Nasal cavity respiratory epithelium epithelial cell of viscerocranial mucosa (primary cell): ENCODE data around the gene CD1E. TPM values are rescaled to one million over a fixed set of nuclear protein-coding genes. Genes with fewer than 3 reads are reported as not detected.

ENCODE experiments used
- total RNA-seq: library from RNA; depleted of rRNA; stranded (reverse); fragments of >200 nt; gene quantifications from 2 replicates; pipeline ENCODE4 v1.2.3, GENCODE V29; 2014

The CD1E gene
- total RNA-seq: not detected in 2 replicates

DNA sequence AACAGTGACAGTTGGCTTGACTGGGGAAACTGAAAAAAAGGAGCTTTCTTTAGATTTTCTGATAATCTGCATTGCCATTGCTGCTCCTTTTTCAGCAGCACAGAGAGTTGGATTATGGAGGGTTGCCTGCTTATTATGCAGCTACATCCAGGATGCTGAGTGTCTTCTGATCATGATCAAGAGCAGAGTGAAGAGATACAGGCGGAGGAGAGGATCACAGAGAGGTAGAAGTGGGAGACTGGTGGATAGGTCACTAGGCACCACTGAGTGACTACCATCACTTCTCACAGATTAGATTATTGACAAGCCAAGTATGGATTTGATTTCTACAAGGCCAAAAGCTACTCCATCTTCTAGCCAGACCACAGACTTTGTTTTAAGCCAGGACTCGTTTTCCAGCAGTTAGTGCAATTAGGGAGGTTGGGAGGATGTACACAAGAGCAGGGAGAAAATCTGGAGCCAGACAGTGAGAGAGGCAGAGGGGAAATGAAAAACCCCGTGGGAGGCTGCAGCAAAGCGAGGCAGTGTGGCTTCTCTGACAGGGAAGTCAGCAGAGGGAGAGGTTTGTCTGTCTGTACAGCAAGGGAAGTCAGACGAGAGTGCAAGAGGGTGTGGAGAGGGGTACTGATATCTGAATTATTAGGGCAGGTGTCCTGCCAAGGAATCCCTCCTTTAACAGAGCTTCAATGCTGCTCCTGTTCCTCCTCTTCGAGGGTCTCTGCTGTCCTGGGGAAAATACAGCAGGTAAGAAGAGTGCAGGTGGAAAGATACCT lies at the start of gene CD1E:
Gene CD1E, plus strand, starts transcription at position 592 of the 773 bp plus-strand sequence. Its CDS starts 95 bp downstream, at position 687.

DNA sequence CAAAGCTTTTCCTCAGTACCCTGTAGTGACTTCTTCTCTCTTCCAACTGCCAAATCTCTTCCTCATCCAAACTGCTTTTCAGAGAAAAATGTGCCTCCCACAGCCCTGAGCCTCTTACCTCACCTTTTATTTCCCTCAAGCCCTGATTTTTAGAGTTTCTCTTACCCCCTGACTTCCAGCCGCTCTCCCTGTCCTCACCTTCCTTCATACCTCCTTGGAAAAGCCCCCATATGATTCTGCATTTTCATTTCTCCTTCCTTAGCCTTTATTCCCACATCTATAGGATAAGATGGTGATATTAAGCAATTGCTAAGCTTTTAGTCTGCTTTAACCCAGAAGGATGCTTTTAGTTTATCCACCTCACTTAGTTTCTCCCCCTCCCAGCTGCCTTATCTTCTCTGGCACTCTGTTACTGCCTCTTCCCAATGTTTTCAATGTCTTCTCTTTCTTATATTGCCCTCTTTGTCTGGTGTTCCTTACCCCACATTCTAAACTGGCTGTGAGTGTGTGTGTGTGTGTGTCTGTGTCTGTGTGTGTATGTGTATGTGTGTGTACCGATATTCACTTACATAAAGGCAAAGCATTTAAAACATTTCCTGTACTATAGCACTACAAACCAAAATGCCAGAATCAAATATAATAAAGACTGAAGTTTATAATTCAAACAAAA lies 22.1 kb upstream of the CD1E start, which contains the start of gene CD1B:
Gene CD1B, minus strand, starts transcription at position 51 of the 670 bp plus-strand sequence. CDS start 108 bp downstream, outside the sequence.

DNA sequence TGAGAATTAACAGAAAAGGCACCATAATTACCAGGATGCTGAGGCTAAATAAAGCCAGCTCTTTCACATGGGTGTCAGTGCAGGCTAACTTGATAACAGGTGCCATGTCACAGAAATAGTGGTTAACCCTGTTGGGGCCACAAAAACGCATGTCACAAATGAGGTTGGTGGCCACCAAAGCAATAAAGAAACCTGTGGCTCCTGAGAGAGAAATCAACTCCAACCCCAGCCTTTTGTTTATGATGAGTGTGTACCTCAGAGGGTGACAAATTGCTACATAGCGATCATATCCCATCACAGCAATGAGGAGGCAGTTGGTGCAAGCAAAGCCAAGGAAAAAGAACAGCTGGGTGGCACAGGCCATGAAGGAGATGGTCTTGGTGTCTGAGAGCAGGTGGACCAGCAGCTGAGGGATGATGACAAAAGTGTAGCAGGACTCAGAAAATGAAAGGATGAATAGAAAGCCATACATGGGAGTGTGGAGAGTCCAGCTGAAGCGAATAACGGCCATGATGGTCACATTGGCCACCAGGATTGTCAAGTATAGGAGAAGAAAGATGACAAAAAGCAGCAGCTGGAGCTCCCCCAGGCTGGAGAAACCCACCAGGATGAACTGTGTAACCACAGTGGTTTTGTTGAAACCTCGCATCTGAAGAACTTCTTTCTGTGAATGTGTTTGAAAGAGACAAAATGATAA lies 45.3 kb downstream of the CD1E start, which contains the start of gene OR10T2:
Gene OR10T2, minus strand, starts transcription at position 649 of the 697 bp plus-strand sequence. Its CDS starts 0 bp downstream, at position 649.

Other genes with a start within 250 kb of the CD1E start
- gene CD1D, start 173.0 kb upstream of the CD1E start, total RNA-seq: 1.00 and 5.5 TPM in 2 replicates
- not detected in 2 replicates for gene CD1A, start 99.5 kb upstream of the CD1E start, total RNA-seq
- gene CD1C, start 64.0 kb upstream of the CD1E start, total RNA-seq: not detected in 2 replicates
- gene CD1B, start 22.4 kb upstream of the CD1E start, total RNA-seq: not detected in 2 replicates
- gene OR10T2, start 45.6 kb downstream of the CD1E start, total RNA-seq: not detected in 2 replicates
- not detected in 2 replicates for gene OR10K2, start 72.3 kb downstream of the CD1E start, total RNA-seq
- gene OR10K1, start 107.9 kb downstream of the CD1E start, total RNA-seq: not detected in 2 replicates
- not detected in 2 replicates for gene OR10R2, start 118.3 kb downstream of the CD1E start, total RNA-seq
- gene OR6Y1, start 200.5 kb downstream of the CD1E start, total RNA-seq: not detected in 2 replicates
- gene OR6P1, start 216.7 kb downstream of the CD1E start, total RNA-seq: not detected in 2 replicates
- gene OR10X1, start 226.0 kb downstream of the CD1E start, total RNA-seq: not detected in 2 replicates